Measurements from ENCODE around the gene PEX14.

DNA sequence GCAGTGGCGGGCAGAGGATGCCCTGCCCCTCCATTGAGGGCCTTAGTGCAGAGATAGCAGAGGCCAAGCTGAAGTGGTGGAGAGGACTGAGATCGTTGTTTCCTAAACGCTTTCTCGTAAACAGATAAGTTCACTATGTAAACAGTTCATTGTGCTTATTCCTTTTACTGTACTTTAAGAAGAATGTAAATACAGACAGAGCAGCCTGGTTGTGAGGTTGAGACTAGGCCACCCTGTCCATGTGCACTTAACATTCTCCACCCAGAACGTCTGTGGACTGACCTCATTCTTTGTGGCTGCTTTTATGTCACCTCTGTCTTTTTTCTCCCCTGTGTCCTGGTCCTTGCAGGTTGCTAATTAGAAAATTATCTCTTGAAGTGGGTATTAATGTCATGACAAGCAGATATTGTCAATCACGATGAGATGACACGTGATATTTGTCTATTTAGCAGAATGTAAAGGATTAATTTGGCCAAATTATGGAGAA, 36.0 kb upstream of the PEX14 start:
- TF ChIP-seq CTCF (IDR thresholded peaks at IDR 0.05; ENCODE audit: low read depth, low read length) = no peak
- TF ChIP-seq MYC (IDR thresholded peaks at IDR 0.05; ENCODE audit: low read depth, low read length) = no peak
- TF ChIP-seq POLR2A (IDR thresholded peaks at IDR 0.05; ENCODE audit: extremely low read depth, insufficient read length) = no peak
